Thymus (tissue), 11 donors: ENCODE data around the gene MPPED2. TPM values are rescaled to one million over a fixed set of nuclear protein-coding genes. Genes with fewer than 3 reads are reported as not detected.
"Not testable (repeated sequence)": the region's sequence is repeated elsewhere in the genome, so short reads cannot be mapped to it uniquely, and the experiment has no call there.

Experiments used
- DNase-seq, 9 donors: peaks; one replicate each; pipeline ENCODE4 v3.0.0-alpha.2; 2013; ENCODE audit warnings: low spot score in 9 of 9, low read depth in 6 of 9, missing footprints in 1 of 9
- H3K27ac ChIP-seq, 2 donors: one replicate each; pipeline ENCODE4 v1.5.1; 2013; ENCODE audit warnings: control low read depth in 1 of 2, low read depth in 1 of 2, low read length in 1 of 2, mild to moderate bottlenecking in 1 of 2, moderate library complexity in 1 of 2
- H3K27me3 ChIP-seq, 2 donors: one replicate each; pipeline ENCODE4 v1.5.1; 2013; ENCODE audit warnings: low read length in 1 of 2; ENCODE audit not compliant: control insufficient read depth in 2 of 2, insufficient read depth in 1 of 2
- H3K36me3 ChIP-seq, 2 donors: one replicate each; pipeline ENCODE4 v1.5.1; 2013; ENCODE audit warnings: low read length in 1 of 2, mild to moderate bottlenecking in 1 of 2, moderate library complexity in 1 of 2; ENCODE audit not compliant: control insufficient read depth in 2 of 2, insufficient read depth in 2 of 2
- H3K4me1 ChIP-seq, 2 donors: one replicate each; pipeline ENCODE4 v1.5.1; 2013; ENCODE audit warnings: low read length in 2 of 2; ENCODE audit not compliant: control insufficient read depth in 2 of 2, insufficient read depth in 2 of 2
- H3K4me3 ChIP-seq, 2 donors: one replicate each; pipeline ENCODE4 v1.5.1; 2013; ENCODE audit warnings: low read length in 2 of 2, control low read depth in 1 of 2, mild to moderate bottlenecking in 1 of 2
- H3K9me3 ChIP-seq, 2 donors: one replicate each; pipeline ENCODE4 v1.5.1; 2013; ENCODE audit warnings: low read length in 1 of 2, mild to moderate bottlenecking in 1 of 2; ENCODE audit not compliant: control insufficient read depth in 2 of 2, insufficient read depth in 1 of 2
- WGBS: extraction: QIAGEN DNeasy Blood & Tissue Kit; methylation state at CpG from one replicate; pipeline ENCODE4 v1.1.7; 2013; 5-methylcytosine and 5-hydroxymethylcytosine counted together
- polyA plus RNA-seq: library from polyadenylated mRNA; stranded (reverse); fragments of 200-250 nt; gene quantifications from one replicate; pipeline ENCODE4 v1.2.3, GENCODE V29; 2013
- total RNA-seq: library from RNA; stranded (reverse); fragments of 120-200 nt; gene quantifications from one replicate; pipeline ENCODE4 v1.2.4, GENCODE V29; 2013
- donor health status: healthy.

Gene MPPED2
- total and polyA plus RNA-seq, 2 donors: 1.1 to 6.2 TPM

DNA sequence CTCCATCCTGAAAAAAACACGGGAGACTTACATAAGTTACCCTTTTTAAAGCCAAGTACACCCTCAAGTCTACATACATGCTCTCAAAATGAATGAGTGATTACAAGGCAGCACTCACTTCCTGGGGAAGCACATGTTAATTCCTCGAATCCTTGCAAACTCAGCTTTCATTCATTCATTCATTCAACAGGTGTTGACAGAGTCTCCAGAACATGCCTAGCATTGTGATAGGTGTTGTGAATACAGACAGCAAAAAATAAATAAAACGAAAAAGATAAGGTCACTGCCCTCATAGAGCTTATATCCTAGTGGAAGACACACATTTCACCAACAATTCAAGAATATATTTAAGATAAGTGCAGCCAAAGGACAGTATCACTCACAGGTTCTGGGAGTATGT is 19.7 kb downstream of the MPPED2 start:
- Histone ChIP-seq H3K4me1 (no peaks in the 10 kb centered on the region), H3K36me3 (no peaks in the 10 kb centered on the region), H3K9me3 (no peaks in the 10 kb centered on the region), H3K27ac (no peak overlapping the region), H3K27me3 (no peaks in the 10 kb centered on the region), H3K4me3 (no peak overlapping the region)
- DNase-seq: no peak
- 95% methylated on average over 3 of the region's 3 CpGs for WGBS

DNA sequence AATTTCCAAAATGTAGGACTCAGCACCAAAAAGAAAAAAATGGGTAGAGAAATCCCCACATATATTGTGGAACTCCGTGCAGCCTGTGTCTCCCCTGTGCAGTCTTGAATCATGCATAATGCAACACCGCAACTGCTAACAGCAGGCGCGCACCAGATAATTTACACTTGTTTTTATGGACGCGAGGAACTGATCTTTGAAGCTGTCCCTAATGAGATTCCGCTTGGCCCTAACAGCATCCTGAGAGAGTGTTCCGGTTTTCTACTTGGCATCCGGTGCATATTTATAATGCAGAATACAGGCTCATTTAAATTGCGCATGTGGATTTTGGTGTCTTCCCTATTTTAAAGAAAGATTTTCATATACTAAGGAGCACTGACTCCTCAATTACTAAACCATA is 21.1 kb downstream of the MPPED2 start:
- Histone ChIP-seq H3K9me3 (no peaks in the 10 kb centered on the region), H3K27ac (no peak overlapping the region), H3K4me1 (no peaks in the 10 kb centered on the region), H3K27me3 (no peaks in the 10 kb centered on the region), H3K36me3 (no peaks in the 10 kb centered on the region), H3K4me3 (no peak overlapping the region)
- DNase-seq: no peak
- WGBS: 61% methylated on average over 10 of the region's 10 CpGs

DNA sequence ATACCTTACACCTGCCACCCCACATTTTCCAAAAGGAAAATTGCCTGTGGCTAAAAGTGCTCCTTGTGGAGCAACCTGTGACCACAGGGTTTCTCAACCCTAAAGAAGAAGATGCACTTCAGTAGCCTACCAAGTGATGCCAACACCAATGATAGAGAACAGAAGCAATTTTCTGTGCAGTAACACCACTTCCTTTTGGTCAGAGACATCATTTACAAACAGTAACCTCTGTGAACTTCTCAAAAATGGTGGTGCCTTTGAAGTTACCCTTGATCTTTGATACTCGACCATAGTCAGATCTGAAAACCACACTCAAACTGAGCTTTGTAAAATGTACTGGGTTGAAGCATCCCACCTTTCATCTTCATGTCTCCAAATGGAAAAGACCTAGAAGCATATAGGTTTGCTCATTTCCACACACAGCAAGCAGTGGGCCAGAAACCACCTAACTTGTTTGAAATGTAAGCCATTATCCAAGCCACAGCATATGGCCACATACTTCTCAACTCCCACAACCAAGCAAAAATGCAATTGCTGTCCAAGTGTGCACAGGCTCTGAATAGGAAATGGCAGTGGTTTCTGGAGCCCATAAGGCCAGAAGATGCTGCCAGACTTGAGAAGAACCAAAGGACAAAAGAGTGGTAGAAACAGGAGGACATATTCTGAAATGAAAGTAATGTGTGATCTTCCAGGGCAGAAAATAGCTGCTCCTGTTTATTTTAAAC is 24.3 kb downstream of the MPPED2 start:
- Histone ChIP-seq H3K9me3 (no peaks in the 10 kb centered on the region), H3K27me3 (no peaks in the 10 kb centered on the region), H3K36me3 (no peaks in the 10 kb centered on the region), H3K4me3 (no peak overlapping the region), H3K27ac (no peak overlapping the region), H3K4me1 (no peaks in the 10 kb centered on the region)
- DNase-seq: no peak
- WGBS: 23% methylated on average over 1 of the region's 1 CpG

DNA sequence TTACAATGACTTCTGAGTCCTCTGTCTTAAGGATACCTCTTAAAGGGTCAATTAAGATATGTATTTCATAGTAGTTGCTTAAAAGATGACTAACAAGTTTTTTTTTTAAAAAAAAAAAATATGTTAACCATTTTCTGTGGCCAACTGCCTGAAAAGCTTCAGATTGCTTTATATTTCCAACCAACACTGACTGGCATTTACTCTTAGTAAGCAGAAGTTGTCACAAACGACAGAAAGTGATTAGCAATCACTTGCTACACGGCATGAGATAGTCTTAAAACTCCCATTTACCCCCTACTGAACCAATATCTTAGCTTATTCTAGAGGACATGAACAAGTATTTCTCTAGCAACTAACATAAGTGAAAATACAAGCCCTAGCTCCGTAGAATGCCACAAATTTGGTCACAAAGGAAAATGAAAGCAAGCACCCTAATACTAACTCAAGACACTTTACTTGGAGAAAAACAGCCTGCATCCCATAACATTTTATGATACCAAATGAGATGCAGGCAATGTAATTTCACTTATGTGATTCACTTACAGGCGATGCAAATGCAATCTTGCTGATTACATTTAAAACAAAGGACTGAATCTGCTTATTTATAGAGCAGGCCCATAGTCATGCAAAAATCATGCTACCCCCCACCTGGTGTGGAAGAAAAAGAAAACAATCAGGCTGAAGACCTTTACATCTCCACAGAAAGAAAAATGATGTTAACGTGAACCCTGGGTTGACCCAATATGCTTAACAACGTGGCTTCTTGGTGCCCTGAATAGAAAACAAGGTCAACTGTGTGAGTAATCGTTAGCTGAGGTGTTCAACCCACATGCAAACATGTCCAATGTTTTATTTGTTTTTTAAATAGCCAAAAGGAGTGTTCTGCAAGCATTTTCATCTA is 25.7 kb downstream of the MPPED2 start:
- whole genome bisulfite sequencing: 56% methylated on average over 7 of the region's 7 CpGs
- DNase-seq: no peak
- H3K27me3 ChIP-seq: no peaks in the 10 kb centered on the region
- H3K27ac ChIP-seq: no peak overlapping the region
- H3K4me3 ChIP-seq: no peak overlapping the region
- H3K9me3 ChIP-seq: no peaks in the 10 kb centered on the region
- H3K36me3 ChIP-seq: no peaks in the 10 kb centered on the region
- no peaks in the 10 kb centered on the region for H3K4me1 ChIP-seq

DNA sequence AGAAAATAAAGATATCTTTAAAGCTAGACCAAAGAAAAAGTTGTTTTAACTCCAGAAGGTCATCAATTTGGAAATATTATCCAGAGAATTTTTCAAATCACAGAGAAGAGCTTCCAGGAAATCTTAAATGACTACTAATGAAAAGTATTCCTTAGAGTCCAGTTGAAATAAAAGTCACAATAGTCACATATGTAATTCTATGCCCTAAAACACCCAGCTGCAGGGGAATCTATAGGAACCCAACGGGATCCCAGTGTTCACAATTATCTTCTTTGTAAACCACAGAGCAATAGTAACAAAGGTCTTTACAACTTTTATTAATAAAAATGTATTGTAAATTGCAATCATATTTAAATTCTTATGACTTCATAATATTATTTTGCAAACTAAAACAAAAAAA is 27.1 kb downstream of the MPPED2 start:
- Histone ChIP-seq H3K4me3 (no peak overlapping the region), H3K27me3 (no peaks in the 10 kb centered on the region), H3K36me3 (no peaks in the 10 kb centered on the region), H3K4me1 (no peaks in the 10 kb centered on the region), H3K9me3 (no peaks in the 10 kb centered on the region), H3K27ac (no peak overlapping the region)
- DNase-seq: no peak
- 97% methylated on average over 1 of the region's 1 CpG for WGBS

DNA sequence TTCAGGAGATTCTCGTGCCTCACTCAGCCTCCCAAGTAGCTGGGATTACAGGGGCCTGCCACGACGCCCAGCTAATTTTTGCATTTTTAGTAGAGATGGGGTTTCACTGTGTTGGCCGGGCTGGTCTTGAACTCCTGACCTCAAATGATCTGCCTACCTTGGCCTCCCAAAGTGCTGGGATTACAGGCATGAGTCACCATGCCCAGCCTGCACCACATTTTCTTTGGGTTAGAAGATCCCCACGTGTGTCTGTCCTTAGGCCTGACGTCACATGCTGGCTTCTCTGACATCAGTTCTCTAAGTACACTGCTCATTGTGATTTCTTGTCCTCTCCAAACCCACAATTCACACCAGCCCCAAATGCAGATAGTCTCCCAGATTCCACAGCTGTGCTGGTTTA is 31.6 kb downstream of the MPPED2 start:
- H3K36me3 ChIP-seq, DNase-seq, H3K27ac ChIP-seq, H3K4me1 ChIP-seq, H3K27me3 ChIP-seq, H3K9me3 ChIP-seq, H3K4me3 ChIP-seq: not testable (repeated sequence)
- WGBS: 96% methylated on average over 6 of the region's 6 CpGs

DNA sequence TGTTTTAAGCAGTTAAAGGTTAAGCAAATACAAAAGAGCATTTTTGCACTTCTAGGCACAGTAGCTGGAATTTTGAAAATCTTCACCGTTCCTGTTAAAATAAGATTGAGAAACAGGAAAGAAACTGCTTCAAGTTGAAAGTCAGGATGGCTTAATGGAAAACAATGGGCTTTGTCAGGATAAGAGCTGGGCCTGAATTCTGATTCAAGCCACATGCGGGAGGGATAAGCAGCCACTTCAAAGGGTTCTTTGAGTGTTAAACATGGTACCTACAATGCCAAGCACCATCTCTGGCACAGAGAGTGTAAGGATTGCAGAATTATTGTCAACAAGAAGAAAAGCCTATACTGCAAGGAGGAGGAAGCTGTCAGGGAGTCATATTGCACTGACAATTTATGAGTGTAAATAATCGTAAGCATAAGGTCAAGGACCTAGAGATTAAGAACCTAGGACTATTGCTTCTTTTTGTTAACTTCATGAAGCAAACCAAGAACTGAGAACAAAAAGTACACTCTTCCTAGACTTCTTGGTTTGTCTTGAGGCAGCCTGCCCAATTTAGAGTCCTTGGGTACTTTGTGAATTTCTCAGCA is 32.5 kb downstream of the MPPED2 start:
- no peak overlapping the region for H3K27ac ChIP-seq
- H3K27me3 ChIP-seq: no peaks in the 10 kb centered on the region
- no peaks in the 10 kb centered on the region for H3K36me3 ChIP-seq
- no peaks in the 10 kb centered on the region for H3K4me1 ChIP-seq
- 85% methylated on average over 3 of the region's 3 CpGs for WGBS
- DNase-seq: no peak
- H3K4me3 ChIP-seq: no peak overlapping the region
- no peaks in the 10 kb centered on the region for H3K9me3 ChIP-seq

DNA sequence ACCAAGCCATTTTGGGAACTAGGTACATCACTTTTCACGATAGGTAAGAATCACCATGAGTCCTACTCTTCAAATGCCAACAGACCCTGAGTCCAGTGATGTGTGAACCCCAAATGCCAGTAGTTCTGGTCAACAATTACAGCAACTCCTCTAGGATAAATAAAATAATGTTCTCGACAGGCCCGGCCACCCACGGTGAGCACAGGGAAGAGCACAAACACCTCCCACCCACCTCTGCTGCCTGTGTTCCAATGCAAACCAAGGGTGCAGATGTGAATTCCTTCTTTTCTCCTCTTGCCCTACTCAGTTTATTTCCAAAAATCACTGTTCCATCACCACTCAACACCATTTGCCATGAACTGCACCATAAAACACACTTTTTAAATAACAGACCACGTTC is 33.3 kb downstream of the MPPED2 start:
- H3K9me3 ChIP-seq: no peaks in the 10 kb centered on the region
- no peaks in the 10 kb centered on the region for H3K4me1 ChIP-seq
- H3K27me3 ChIP-seq: no peaks in the 10 kb centered on the region
- DNase-seq: no peak
- no peak overlapping the region for H3K4me3 ChIP-seq
- WGBS: 97% methylated on average over 5 of the region's 5 CpGs
- no peak overlapping the region for H3K27ac ChIP-seq
- no peaks in the 10 kb centered on the region for H3K36me3 ChIP-seq

DNA sequence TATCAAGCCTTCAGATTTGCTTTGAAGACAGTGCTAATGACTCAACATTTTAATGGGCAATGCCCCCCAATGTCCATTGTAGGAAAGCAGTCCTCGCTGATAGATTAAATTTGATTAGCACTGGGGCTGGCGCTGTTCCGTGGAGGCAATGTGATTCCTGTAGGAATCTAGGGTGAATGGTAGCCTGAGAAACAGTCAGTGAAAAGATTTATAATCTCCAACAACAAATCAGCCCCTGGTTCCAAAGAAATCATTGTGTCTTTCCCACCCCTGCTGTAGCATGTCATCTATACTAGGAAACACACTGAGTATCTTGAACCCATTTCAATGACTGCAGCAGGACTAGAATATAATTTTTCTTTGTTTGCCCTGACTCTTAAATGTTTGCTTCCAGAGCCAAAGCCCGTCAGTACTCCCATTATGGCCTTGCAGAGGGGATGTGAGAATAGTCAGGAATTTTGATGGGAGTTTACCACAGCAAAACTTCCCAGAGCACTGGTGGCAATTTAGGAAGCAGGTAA is 36.1 kb downstream of the MPPED2 start:
- no peak for DNase-seq
- Histone ChIP-seq H3K4me3 (no peak overlapping the region), H3K27me3 (no peaks in the 10 kb centered on the region), H3K4me1 (no peaks in the 10 kb centered on the region), H3K36me3 (no peaks in the 10 kb centered on the region), H3K27ac (no peak overlapping the region), H3K9me3 (no peaks in the 10 kb centered on the region)
- 97% methylated on average over 4 of the region's 4 CpGs for WGBS
